GM21825 (cell line): ENCODE results near the gene C17orf107.
"Not testable (repeated sequence)": the region's sequence is repeated elsewhere in the genome, so short reads cannot be mapped to it uniquely, and the experiment has no call there.

Experiments used
- ATAC-seq: cut with Tn5 transposase; IDR thresholded peaks from one replicate; pipeline ENCODE4 v1.9.1; 2021; ENCODE audit warnings: mild to moderate bottlenecking, moderate library complexity; ENCODE audit not compliant: unreplicated experiment

The C17orf107 gene

DNA sequence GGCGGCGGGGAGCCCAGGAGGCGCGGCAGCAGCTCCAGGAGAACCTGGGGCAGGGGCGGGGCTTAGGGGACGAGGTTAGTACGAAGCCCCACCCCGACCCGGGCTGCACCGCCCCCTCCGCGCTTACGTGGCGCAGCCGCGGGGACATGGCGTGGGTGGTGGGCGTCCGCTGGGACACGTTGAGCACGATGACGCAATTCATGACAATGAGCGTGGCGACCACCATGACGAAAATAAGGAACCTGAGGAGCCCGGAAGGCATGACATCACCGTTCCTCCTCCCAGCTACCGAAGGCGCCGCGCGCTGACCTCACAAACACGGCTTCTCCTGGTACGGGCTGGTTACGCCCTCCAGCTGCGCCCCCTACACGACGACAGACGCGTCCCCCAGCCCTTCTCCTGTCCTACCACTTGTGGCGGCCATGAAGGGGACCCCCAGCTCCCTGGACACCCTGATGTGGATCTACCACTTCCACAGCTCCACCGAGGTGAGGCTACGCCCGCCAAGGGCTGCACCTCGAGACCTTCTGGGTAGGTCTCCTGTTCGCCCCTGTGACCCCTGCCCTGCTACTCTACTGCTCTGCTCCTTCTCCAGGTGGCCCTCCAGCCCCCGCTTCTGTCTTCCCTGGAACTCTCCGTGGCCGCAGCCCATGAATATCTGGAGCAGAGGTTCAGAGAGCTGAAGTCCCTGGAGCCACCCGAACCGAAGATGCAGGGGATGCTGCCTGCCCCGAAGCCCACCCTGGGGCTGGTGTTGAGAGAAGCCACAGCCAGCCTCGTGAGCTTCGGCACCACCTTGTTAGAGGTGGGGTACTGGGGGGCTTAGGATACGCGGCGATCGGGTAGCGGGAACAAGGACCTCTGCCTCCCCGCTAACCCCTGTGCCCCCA lies at the start of gene C17orf107:
Gene C17orf107 (plus strand): TSS at position 196 of the 890 bp plus-strand sequence. CDS start 227 bp downstream, at position 423.
- no peak for ATAC-seq

DNA sequence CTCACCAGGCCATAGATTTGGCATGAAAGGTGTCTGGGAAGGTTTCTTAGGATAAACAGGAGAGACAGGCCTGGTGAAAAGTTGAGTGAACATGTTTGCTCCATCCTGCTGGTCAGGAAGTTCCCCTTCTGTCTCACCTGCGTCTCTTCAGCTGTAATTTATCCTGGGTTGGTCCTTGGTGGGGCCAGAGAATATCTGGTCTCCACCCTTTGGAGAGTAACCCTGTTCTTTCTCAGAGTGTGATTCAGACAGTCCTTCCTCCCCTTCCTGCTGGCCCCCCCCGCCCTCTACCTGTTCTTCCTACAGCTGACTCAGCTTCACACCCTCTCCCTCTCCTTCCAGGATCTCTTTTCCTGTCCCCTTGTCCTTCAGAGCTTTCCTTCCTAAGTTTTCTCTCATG lies 49.1 kb upstream of the C17orf107 start:
- ATAC-seq = no peak

DNA sequence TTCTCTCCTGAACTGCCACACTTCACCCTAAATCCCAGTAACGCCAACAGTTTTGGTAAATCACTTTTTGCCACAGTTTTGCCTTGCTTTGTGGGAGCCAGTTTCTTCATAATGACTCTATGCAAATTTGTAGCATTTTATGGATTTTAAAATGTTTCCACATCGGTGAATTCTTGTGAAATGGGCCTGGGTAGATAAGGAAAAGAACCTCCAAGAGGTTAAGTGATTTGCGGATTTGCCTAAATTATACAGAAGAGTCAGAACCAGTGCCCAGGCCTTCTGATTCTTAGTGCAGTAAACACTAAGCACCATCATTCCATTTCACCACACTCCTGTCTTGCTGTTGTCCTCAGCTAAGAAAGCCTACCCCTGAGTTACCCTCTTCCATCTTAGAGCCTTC lies 48.3 kb upstream of the C17orf107 start:
- no peak for ATAC-seq

DNA sequence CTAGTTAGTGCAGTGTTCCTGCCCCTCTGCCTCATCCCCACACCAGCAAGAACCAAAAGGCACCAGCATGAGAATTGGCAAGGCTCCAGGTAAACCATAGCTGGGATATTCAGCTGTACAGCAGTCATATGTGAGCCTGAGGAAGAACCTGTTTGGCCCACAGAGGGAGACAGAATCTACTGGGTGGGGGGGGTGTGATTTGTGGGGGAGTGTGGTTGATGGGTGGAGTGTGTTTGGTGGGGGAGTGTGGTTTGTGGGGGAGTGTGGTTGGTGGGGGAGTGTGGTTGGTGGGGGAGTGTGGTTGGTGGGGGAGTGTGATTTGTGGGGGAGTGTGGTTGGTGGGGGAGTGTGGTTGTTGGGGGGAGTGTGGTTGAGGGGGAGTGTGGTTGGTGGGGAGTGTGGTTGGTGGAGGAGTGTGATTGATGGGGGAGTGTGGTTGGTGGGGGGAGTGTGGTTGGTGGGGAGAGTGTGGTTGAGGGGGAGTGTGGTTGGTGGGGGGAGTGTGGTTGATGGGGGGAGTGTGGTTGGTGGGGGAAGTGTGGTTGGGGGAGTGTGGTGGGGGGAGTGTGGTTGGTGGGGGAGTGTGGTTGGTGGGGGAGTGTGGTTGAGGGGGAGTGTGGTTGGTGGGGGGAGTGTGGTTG lies 46.6 kb upstream of the C17orf107 start:
- ATAC-seq = no peak

DNA sequence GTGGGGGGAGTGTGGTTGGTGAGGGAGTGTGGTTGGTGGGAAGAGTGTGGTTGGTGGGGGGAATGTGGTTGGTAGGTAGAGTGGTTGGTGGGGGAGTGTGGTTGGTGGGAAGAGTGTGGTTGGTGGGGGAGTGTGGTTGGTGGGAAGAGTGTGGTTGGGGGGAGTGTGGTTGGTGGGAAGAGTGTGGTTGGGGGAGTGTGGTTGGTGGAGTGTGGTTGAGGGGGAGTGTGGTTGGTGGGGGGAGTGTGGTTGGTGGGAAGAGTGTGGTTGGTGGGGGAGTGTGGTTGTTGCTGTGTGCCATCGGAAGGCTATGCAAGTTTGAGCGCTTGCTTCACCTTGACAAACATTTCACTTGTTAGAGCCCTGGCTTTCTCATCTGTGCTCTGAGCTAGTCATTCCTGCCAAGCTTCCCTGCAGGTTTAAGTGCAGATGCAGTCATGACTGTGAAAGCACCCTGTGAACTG lies 46.1 kb upstream of the C17orf107 start:
- no peak for ATAC-seq

DNA sequence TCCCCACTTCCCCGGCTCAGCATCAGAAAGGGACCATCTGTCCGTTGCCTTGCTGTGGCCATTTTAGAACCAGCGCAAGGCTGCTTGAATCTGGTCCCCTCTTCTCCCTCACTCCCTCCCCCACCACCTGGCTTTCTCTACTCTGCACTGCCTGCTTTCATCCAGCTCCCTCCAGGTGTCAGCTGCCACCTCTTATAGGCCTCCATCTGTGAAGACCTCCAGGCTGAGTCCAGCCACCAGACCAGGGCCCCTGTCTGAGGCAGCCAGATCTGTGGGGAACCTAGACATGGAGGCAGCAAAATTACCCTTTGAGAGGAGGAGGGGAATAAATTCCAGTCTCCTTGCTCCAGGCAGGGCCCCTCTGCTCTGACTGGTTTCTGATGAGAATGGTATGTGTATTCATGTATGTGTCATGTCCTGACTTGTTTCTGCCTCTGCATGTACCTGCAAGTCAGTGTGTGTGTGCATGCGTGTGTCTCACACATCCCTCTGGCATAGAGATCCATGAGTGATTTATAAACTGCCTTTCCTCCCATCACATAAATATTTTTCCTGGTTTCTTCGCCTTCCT lies 45.1 kb upstream of the C17orf107 start:
- ATAC-seq = no peak

DNA sequence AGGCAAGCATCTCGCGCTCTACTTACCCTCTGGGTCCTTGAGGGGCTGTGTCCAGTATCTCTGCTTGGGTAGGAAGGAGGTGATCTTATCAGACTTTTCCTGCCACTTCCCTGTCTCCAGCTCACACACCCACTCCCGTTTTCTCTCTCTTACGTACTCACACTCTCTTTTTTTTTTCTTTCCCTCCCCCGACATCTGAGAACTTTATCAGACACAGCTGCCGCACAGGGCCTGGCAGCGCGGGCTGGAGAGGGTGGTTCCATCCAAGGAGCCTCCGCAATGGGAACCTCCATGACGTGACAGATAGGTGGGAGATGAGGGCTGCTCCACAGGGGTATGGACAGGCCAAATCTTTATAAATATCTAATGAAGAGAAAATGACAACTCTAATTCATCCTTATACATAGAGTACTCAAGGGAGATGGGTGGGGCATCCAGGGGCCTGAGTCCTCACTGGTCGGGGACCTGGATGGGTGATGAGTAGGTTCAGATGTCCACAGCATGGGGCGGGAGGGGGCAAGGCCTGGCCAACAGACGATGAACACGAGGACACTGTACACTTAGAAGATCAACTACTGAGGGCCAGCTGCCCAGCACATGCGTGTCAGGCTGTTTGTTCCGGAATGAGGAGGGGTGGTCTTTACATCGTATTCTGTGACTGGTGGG lies 42.9 kb upstream of the C17orf107 start:
- no peak for ATAC-seq

DNA sequence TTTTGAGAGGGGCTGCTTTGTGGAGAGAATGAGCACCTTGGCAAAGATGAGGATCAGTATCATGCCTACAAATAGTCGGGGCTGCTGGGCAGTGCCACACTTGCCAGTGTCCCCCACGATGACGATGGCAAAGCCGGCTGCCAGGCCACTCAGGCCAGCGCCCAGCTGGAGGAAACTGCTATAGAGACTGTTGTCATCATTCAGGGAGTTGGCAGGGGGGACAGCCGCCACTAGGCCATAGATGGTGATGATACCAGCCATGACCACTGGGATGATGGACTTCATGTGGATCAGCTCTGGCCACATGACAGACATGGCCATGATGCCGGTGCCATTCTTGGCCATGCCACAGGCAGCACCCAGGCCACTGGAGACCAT lies 42.4 kb upstream of the C17orf107 start:
- no peak for ATAC-seq

DNA sequence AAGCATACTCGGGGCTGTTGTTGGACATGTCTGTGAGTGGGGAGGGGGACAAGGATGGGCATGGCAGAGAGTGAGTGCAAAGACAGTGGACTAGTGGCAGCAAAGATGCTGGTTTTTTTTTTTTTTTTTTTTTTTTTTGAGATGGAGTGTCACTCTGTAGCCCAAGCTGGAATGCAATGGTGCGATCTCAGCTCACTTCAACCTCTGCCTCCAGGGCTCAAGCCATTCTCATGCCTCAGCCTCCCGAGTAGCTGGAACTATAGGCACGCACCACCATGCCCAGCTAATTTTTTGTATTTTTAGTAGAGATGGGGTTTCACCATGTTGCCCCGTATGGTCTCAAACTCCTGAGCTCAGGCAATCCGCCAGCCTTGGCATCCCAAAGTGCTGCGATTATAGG lies 42.0 kb upstream of the C17orf107 start:
- ATAC-seq = not testable (repeated sequence)

DNA sequence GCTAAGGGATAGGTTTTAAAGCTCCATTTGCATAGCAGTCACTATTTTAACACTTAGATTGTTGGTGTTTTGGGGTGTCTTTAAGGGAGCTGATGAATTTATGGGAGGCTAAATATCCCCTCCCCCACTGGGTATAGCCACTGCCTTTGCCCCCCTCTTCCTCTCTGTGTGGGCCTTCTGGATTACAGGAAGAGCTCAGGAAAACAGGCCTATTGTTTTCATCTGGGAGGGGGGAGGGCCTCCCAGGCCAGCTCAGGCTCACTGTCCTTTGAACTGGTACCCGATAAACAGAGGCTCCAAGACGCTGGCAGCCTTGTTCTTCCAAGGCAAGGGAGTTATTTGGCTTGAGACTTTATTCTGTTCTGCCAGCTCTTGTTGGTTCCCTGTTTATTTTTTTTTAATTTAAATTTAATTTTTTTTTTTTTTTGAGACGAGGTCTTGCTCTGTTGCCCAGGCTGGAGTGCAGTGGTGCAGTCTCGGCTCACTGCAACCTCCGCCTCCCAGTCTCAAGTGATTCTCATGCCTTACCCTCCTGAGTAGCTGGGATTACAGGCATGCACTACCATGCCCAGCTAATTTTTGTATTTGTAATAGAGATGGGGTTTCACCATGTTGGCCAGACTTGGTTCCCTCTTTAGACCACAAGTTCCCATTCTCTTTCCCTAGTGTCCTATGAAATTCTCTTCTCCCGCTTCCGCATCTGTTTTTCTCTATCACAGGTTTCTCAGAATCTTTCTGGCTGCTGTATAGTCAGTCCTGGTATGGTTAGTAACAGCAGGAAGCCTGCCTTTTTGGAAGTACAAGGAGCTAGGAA lies 41.1 kb upstream of the C17orf107 start:
- ATAC-seq = no peak

DNA sequence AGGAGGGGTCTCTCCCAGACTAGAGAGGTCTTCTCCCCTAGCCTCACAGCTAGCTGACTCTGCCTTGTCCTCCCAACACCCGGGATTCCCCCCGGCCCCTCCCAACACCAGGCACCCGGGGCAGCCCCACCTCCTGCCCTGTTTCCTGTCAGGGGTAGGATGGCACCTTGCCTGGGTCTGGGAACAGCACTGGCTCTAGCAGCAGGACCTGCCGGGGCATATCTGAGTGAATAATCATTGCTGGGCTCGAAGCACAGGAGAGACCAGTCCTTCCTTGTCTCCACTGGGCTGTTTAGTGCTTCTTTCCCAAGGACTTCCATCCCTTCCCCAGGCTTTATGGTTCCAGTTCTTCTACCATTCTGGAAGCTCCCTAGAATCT lies 40.5 kb upstream of the C17orf107 start:
- ATAC-seq = no peak

DNA sequence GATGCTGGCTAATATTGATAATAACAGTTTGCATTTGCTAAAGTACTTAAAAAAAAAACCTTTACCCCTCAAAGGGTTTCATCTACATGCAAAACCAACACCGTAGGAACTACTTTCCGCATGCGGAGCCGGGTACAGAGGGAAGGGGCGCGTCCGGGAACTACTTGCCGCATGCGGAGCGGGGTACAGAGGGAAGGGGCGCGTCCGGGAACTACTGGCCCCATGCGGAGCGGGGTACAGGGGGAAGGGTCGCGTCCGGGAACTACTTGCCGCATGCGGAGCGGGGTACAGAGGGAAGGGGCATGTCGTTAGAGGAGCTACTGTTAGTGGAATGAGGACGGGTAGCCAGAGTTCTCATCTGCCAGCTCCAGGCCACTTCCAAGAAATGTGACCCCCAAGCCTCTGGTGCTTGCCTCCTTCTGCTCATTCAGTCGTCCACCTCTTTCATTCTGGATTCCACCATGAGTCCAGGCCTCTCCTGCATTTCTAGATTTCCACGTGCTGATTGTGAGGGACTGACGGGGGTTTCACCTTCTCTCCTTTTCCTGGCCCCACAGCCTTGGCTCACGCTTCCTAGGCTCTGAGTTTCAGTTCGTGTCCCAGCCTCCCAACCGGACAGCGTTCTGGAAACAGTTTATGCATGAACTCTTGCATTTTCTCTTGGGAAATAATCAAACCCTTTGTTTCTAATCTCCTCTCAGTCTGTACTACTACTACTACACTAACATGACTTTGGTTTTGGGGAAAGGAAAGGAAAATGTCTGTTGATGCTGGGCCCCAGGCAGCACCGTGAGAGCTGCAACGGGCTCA lies 39.3 kb upstream of the C17orf107 start:
- ATAC-seq = no peak

DNA sequence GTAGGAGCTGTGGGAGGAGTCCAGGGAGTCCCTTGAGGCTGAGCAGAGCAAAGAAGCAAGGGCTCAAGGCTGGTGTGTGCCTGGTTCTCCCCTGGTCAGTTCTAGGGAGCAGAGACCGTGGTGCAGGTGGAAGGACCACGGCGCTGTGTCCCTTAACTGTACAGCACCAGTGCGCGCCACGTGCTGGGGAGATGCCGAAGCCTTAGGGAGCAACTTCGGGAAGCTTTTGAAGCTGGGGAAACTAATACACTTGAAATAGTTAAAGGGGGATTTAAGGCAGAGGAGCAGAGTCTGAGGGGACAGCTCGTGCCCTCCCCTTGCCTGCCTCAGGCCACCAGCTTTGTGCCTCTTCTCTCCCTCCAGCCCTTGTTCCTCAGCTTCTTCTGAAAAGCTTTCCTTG lies 38.7 kb upstream of the C17orf107 start:
- no peak for ATAC-seq

DNA sequence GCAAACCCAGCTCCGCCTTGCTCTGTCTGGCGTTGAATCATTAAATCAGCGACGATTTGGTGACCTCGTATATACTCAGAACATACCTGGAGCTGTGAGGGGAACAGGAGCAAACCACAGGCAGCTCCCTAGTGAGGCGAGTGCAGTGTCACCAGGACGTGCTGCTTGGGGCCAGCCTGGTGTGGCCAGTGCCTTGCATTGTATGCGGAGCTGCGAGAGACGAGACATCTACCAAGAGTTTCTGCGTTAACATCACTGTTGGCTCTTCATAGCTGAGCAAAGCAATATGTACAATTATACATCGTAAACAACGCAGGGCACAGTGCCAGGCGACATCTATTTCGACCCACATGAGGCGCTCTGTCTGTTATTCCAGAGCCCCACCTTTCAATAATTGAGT lies 38.3 kb upstream of the C17orf107 start:
- no peak for ATAC-seq

DNA sequence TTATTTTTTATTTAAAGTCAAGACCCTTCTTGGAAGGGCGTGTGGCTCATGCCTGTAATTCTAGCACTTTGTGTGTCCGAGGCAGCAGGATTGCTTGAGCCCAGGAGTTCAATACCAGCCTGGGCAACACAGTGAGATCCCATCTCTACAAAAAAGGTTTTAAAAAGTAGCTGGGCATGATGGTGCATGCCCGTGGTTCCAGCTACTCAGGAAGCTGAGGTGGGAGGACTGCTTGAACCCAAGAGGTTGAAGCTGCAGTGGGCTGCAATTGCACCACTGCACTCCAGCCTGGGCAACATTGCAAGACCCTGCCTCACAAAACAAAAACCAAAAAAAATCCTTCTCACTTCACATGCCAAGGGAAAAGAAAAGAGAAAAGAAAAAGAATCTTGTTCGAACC lies 36.6 kb upstream of the C17orf107 start:
- no peak for ATAC-seq

DNA sequence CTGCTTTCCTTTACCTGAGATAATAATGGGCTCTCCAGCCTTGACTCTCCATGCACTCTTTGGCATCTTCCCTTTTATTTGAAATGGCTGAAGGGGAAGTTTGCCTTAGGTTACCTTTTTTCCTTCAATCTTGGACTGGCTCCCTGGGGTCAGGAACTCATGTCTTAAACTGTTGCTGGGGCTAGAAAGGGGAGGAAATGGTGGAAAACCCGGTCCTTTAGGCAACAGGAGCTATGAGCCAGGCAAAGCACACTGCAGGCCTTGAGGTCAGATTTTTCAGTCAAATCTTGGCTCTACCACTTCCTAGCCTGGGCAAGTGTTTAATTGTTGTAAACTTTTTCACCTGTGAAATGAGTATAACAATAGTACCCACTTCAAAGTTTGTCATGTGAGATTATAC lies 36.0 kb upstream of the C17orf107 start:
- ATAC-seq = no peak

DNA sequence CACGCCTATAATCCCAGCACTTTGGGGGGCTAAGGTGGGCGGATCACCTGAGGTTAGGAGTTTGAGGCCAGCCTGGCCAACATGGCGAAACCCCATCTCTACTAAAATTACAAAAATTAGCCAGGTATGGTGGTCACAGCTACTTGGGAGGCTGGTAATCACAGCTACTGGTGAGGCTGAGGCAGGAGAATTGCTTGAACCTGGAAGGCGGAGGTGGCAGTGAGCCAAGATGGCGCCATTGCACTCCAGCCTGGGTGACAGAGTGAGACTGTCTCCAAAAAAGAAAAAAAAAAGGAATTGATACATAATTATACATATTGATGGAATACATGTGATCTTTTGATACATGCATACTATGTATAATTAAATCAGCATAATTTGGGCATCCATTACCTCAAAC lies 31.8 kb upstream of the C17orf107 start:
- ATAC-seq = not testable (repeated sequence)

DNA sequence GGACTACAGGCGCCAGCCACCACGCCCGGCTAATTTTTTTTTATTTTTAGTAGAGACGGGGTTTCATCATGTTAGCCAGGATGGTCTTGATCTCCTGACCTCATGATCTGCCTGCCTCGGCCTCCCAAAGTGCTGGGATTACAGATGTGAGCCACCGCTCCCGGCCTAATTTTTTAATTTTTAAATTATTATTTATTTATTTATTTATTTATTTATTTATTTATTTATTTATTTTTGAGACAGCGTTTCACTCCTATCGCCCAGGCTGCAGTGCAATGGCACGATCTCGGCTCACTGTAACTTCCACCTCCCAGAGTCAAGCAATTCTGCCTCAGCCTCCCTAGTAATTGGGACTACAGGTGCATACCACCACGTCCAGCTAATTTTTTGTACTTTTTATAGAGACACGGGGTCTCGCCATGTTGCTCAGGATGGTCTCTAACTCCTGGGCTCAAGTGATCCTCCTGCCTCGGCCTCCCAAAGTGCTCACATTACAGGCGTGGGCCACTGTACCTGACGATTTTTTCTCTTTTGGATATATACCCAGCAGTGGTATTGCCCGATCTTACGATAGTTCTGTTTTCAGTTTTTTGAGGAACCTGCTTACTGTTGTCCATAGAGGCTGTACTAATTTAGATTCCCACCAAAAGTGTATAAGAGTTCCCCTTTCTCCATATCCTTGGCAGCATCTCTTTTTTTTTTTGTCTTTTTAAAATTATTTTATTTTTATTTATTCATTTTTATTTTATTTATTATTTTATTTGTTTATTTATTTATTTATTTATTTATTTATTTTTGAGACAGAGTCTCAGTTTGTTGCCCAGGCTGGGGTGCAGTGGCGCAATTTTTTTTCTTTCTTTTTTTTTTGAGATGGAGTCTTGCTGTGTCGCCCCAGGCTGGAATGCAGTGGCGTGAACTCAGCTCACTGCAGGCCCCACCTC lies 30.0 kb upstream of the C17orf107 start:
- ATAC-seq = not testable (repeated sequence)

DNA sequence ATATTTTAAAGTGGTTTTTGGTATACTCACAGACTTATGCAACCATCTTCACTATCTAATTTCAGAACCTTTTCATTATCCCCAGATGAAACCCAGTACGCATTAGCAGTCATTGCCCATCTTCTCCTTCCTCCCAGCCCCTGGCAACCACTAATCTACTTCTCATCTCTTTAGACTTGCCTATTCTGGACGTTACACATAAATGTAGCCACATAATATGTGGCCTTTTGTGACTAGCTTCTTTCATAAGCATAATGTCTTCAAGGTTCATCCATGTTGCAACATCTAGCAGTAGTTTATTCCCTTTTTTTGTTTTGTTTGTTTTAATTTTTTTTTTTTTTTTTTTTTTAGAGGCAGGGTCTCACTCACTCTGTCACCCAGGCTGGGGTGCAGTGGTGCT lies 28.5 kb upstream of the C17orf107 start:
- ATAC-seq = no peak
